ENCODE results near the gene TRIOBP. TPM values are rescaled to one million over a fixed set of nuclear protein-coding genes. Genes with fewer than 3 reads are reported as not detected.

Gene TRIOBP
- total and polyA plus RNA-seq, 7 donors, result 51.7 to 140 (median 82.8) TPM

DNA sequence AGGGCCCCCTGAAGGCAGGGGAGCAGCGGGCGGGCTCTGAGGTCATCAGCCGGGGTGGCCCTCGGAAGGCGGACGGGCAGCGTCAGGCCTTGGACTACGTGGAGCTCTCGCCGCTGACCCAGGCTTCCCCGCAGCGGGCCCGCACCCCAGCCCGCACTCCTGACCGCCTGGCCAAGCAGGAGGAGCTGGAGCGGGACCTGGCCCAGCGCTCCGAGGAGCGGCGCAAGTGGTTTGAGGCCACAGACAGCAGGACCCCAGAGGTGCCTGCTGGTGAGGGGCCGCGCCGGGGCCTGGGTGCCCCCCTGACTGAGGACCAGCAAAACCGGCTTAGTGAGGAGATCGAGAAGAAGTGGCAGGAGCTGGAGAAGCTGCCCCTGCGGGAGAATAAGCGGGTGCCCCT is 60.8 kb downstream of the TRIOBP start:
- intact Hi-C loops (cut with DNase I), result no loop called here
- Histone ChIP-seq H3K9me3 (no peaks in the 10 kb centered on the region), H3K4me1 (peaks cover 0 to 20% (median 17%) of the 10 kb centered on the region in 4 donors), H3K36me3 (peaks cover 42 to 77% (median 60%) of the 10 kb centered on the region in 4 donors), H3K27ac (no peak overlapping the region), H3K27me3 (no peaks in the 10 kb centered on the region), H3K4me3 (no peak overlapping the region)
- WGBS, 2 donors, result 97 to 98% methylated on average over 27 of the region's 27 CpGs
- DNase-seq, result no peak
- TF ChIP-seq POLR2AphosphoS5 (IDR thresholded peaks at IDR 0.05) (no peak), POLR2A (IDR thresholded peaks at IDR 0.05) (no peak), EP300 (IDR thresholded peaks at IDR 0.05) (no peak)
- TF ChIP-seq, protein P1, sequence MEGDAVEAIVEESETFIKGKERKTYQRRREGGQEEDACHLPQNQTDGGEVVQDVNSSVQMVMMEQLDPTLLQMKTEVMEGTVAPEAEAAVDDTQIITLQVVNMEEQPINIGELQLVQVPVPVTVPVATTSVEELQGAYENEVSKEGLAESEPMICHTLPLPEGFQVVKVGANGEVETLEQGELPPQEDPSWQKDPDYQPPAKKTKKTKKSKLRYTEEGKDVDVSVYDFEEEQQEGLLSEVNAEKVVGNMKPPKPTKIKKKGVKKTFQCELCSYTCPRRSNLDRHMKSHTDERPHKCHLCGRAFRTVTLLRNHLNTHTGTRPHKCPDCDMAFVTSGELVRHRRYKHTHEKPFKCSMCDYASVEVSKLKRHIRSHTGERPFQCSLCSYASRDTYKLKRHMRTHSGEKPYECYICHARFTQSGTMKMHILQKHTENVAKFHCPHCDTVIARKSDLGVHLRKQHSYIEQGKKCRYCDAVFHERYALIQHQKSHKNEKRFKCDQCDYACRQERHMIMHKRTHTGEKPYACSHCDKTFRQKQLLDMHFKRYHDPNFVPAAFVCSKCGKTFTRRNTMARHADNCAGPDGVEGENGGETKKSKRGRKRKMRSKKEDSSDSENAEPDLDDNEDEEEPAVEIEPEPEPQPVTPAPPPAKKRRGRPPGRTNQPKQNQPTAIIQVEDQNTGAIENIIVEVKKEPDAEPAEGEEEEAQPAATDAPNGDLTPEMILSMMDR (IDR thresholded peaks at IDR 0.05), result no peak

DNA sequence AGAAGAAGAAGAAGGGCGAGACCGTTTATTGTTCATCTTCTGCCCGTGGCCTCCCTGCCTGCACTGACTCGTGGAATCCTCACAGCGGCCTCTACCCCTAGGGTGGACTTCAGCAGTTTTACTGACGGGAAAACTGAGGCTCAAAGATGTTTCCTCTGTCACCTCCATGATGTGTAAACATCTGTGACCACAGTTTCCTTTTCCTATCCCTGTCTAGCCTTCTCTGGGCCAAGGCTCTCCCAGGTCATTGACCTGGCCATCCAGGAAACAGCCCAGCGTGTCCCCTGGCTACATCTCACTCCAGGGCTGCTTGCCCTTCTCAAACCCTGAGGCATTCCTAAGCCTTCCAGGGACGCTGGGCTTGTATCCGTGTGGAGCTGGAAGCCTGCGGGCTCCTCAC is 61.8 kb downstream of the TRIOBP start:
- H3K36me3 ChIP-seq, result peaks cover 42 to 88% (median 64%) of the 10 kb centered on the region in 4 donors
- no peak overlapping the region for H3K27ac ChIP-seq
- no peaks in the 10 kb centered on the region for H3K9me3 ChIP-seq
- TF ChIP-seq POLR2AphosphoS5 (IDR thresholded peaks at IDR 0.05), result no peak
- TF ChIP-seq POLR2A (IDR thresholded peaks at IDR 0.05), result no peak
- TF ChIP-seq, protein P1 (IDR thresholded peaks at IDR 0.05), result no peak
- no peak for TF ChIP-seq EP300 (IDR thresholded peaks at IDR 0.05)
- DNase-seq, result no peak
- no peak overlapping the region for H3K4me3 ChIP-seq
- no peaks in the 10 kb centered on the region for H3K27me3 ChIP-seq
- 80 to 83% methylated on average over 10 of the region's 10 CpGs for WGBS, 2 donors
- intact Hi-C loops (cut with DNase I), result no loop called here
- peaks cover 0 to 10% (median 7%) of the 10 kb centered on the region in 4 donors for H3K4me1 ChIP-seq

DNA sequence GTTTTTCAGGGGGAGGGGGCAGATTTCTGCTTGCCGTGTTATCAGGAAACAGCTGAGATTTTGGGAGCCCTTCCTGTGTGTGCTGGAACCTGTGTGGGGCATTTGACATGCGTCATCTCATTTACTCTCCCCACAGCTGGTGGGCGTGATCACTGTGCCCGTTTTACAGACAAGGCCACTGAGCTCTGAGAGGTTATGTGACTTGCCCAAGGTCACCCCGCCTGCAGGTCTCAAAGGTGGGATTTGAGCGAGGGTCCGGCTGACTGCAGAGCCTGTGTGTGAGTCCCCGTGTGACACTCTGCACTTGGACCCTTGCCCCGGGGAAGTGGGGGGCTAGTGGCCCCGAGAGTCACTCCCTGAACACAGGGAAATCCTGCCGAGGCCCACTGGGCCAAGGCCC is 62.4 kb downstream of the TRIOBP start:
- intact Hi-C loops (cut with DNase I), result no loop called here
- no peak for DNase-seq
- Histone ChIP-seq H3K27ac (no peak overlapping the region), H3K36me3 (peaks cover 42 to 91% (median 64%) of the 10 kb centered on the region in 4 donors), H3K4me3 (no peak overlapping the region), H3K27me3 (no peaks in the 10 kb centered on the region), H3K4me1 (peaks cover 0 to 7% (median 5%) of the 10 kb centered on the region in 4 donors), H3K9me3 (no peaks in the 10 kb centered on the region)
- TF ChIP-seq, protein P1 (IDR thresholded peaks at IDR 0.05), result no peak
- TF ChIP-seq POLR2A (IDR thresholded peaks at IDR 0.05) (no peak), EP300 (IDR thresholded peaks at IDR 0.05) (no peak), POLR2AphosphoS5 (IDR thresholded peaks at IDR 0.05) (no peak)
- 89 to 92% methylated on average over 11 of the region's 11 CpGs for WGBS, 2 donors

DNA sequence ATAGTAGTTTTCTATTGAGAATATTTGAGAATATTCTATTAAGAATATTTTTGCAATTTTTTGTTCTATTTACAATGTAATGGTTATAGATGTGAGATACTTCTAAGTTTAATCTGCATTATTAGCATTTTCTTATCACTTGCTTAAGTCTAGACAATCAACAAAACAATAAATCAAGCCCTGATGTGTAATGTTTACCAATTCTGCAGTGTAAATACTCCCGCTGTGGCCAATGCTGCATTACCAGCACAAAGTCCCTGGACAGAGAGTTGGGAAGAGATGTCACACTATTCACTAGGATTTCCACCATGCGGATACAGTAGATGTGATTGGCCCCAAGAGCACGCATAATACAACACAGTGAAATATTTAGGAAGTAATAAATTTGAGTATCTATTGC is 63.3 kb downstream of the TRIOBP start:
- H3K36me3 ChIP-seq, result peaks cover 40 to 83% (median 60%) of the 10 kb centered on the region in 4 donors
- intact Hi-C loops (cut with DNase I), result no loop called here
- no peak overlapping the region for H3K27ac ChIP-seq
- TF ChIP-seq, protein P1 (IDR thresholded peaks at IDR 0.05), result no peak
- 73 to 87% methylated on average over 3 of the region's 3 CpGs for whole genome bisulfite sequencing, 2 donors
- DNase-seq, result no peak
- no peaks in the 10 kb centered on the region for H3K9me3 ChIP-seq
- H3K4me3 ChIP-seq, result no peak overlapping the region
- H3K4me1 ChIP-seq, result peaks cover 0 to 12% (median 11%) of the 10 kb centered on the region in 4 donors
- H3K27me3 ChIP-seq, result no peaks in the 10 kb centered on the region

DNA sequence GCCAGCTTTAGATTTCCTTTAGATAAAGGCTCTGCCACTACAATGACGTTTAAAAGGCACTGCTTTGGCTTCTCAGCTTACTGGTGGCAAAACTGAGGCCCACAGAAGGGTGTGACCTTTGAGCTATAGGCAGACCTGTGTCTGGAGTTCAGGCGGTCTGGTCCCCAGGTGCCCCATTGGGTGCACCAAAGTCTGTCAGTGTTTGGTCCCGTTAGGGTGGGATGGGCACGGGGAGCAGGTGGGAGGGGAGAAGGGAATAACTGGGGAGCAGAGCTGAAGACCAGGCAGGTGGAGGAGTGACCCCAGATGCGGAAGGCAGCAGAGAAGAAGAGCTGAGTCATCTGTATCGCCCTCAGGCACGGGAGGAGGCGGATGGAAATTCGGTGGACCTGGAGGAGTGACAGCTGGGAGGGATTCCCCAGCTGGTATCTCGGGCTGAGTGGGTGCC is 65.6 kb downstream of the TRIOBP start:
- Histone ChIP-seq H3K27me3 (no peaks in the 10 kb centered on the region), H3K4me3 (no peak overlapping the region), H3K36me3 (peaks cover 24 to 78% (median 38%) of the 10 kb centered on the region in 4 donors), H3K27ac (no peak overlapping the region), H3K9me3 (no peaks in the 10 kb centered on the region), H3K4me1 (peaks cover 0 to 17% (median 15%) of the 10 kb centered on the region in 4 donors)
- intact Hi-C loops (cut with DNase I), result no loop called here
- 74 to 80% methylated on average over 10 of the region's 10 CpGs for WGBS, 2 donors
- TF ChIP-seq EP300 (IDR thresholded peaks at IDR 0.05) (no peak), POLR2A (IDR thresholded peaks at IDR 0.05) (no peak), POLR2AphosphoS5 (IDR thresholded peaks at IDR 0.05) (no peak)
- TF ChIP-seq, protein P1 (IDR thresholded peaks at IDR 0.05), result no peak
- DNase-seq, result no peak
